Erythroblast (primary cell): Measurements from ENCODE around the gene TIMM8B.

Experiments used
- GATA1 ChIP-seq: IDR thresholded peaks from 2 replicates; pipeline ENCODE4 v1.6.1; 2011; ENCODE audit warnings: low read depth, mild to moderate bottlenecking, control low read depth, low read length, moderate library complexity
- POLR2A ChIP-seq: IDR thresholded peaks from 2 replicates; pipeline ENCODE4 v1.6.1; 2011; ENCODE audit warnings: mild to moderate bottlenecking, low read length

GRCh38 chr11:112096194-112096593, 9.6 kb upstream of the TIMM8B start:
- TF ChIP-seq POLR2A: no peak
- TF ChIP-seq GATA1: no peak
